H1 (cell line): ENCODE results near the gene GALNTL6. TPM values are rescaled to one million over a fixed set of nuclear protein-coding genes. Genes with fewer than 3 reads are reported as not detected.

Experiments used
- CTCF ChIA-PET: fragments of 300-600 bp; sonication (Branson Sonifier 250); formaldehyde crosslinking; loops from one replicate; lab custom pipeline; 2021; ENCODE audit not compliant: partially characterized antibody; lab: Charles Lee
- POLR2A ChIA-PET: fragments of 300-600 bp; sonication (Branson Sonifier 250); formaldehyde crosslinking; loops from one replicate; lab custom pipeline; 2021; ENCODE audit warnings: inconsistent platforms; ENCODE audit not compliant: partially characterized antibody; lab: Charles Lee
- DNase-seq, 2 experiments: peaks; one replicate each; pipeline versions ENCODE4 v3.0.0 to v3.0.0-alpha.2; 2010 to 2022; ENCODE audit warnings: low spot score in 2 of 2, low read depth in 1 of 2, mixed read lengths in 1 of 2
- FAIRE-seq: peaks from 2 replicates; lab custom pipeline; 2011; peaks lifted over from hg19 to GRCh38; lab: Jason Lieb, UNC
- H2AFZ ChIP-seq: 2 replicates; pipeline ENCODE4 v1.8.1; 2012; ENCODE audit warnings: low read length, inconsistent platforms
- H2AK5ac ChIP-seq: 2 replicates; pipeline ENCODE4 v1.6.1; 2013; ENCODE audit warnings: low read depth, low read length
- H2BK120ac ChIP-seq: replicated peaks from 2 replicates; pipeline ENCODE3; 2013; ENCODE audit warnings: low read depth, low read length, inconsistent platforms
- H2BK12ac ChIP-seq: 2 replicates; pipeline ENCODE4 v1.6.1; 2013; ENCODE audit warnings: low read depth, low read length
- H2BK15ac ChIP-seq: 2 replicates; pipeline ENCODE4 v1.6.1; 2013; ENCODE audit warnings: low read length
- H2BK20ac ChIP-seq: 2 replicates; pipeline ENCODE4 v1.6.1; 2013; ENCODE audit warnings: low read length
- H2BK5ac ChIP-seq: 2 replicates; pipeline ENCODE4 v1.6.1; 2013; ENCODE audit warnings: low read depth, low read length
- H3K14ac ChIP-seq: 2 replicates; pipeline ENCODE4 v1.6.1; 2013; ENCODE audit warnings: inconsistent platforms; ENCODE audit not compliant: insufficient read length
- H3K18ac ChIP-seq: 2 replicates; pipeline ENCODE4 v1.6.1; 2013; ENCODE audit warnings: low read length; ENCODE audit errors: extremely low read depth
- H3K23ac ChIP-seq: 2 replicates; pipeline ENCODE4 v1.6.1; 2013; ENCODE audit warnings: inconsistent platforms; ENCODE audit not compliant: insufficient read length
- H3K23me2 ChIP-seq: 2 replicates; pipeline ENCODE4 v1.6.1; 2013; ENCODE audit warnings: low read depth, low read length
- H3K27ac ChIP-seq: 2 replicates; pipeline ENCODE4 v1.6.1; 2011; ENCODE audit warnings: low read depth, low read length, inconsistent platforms
- H3K27me3 ChIP-seq, 4 experiments: replicated peaks in 1 of 4; 1 replicate in 1 of 4; 2 replicates in 3 of 4; pipeline versions ENCODE4 v1.6.1 to v1.8.1; 2011 to 2013; ENCODE audit warnings: low read length in 3 of 4, mild to moderate bottlenecking in 3 of 4, inconsistent platforms in 2 of 4, mixed read lengths in 2 of 4, moderate library complexity in 1 of 4; ENCODE audit not compliant: control insufficient read depth in 3 of 4, insufficient read depth in 3 of 4; ENCODE audit errors: extremely low read depth in 1 of 4
- H3K36me3 ChIP-seq, 4 experiments: 2 replicates each; pipeline versions ENCODE4 v1.6.1 to v1.8.1; 2011 to 2013; ENCODE audit warnings: mild to moderate bottlenecking in 4 of 4, low read length in 3 of 4, moderate library complexity in 2 of 4, control low read depth in 1 of 4, inconsistent platforms in 1 of 4; ENCODE audit not compliant: insufficient read depth in 4 of 4, control insufficient read depth in 2 of 4
- H3K4ac ChIP-seq: replicated peaks from 2 replicates; pipeline ENCODE3; 2013; ENCODE audit warnings: low read length, low read depth, mixed read lengths, inconsistent platforms; ENCODE audit not compliant: insufficient read length
- H3K4me1 ChIP-seq, 4 experiments: replicated peaks in 1 of 4; 1 replicate in 1 of 4; 2 replicates in 3 of 4; pipeline versions ENCODE4 v1.6.1 to v1.8.1; 2011 to 2013; ENCODE audit warnings: low read length in 3 of 4, inconsistent platforms in 2 of 4, mixed read lengths in 1 of 4; ENCODE audit not compliant: insufficient read depth in 4 of 4, control insufficient read depth in 3 of 4
- H3K4me2 ChIP-seq, 2 experiments: 2 replicates each; pipeline versions ENCODE4 v1.6.1 to v1.8.1; 2011 to 2013; ENCODE audit warnings: low read depth in 2 of 2, low read length in 2 of 2, control low read depth in 1 of 2, inconsistent platforms in 1 of 2, mild to moderate bottlenecking in 1 of 2; ENCODE audit not compliant: insufficient read depth in 1 of 2
- H3K4me3 ChIP-seq, 4 experiments: fragments of 200-600, 300-600 bp in 1 of 4; sonication (generic), shearing (Covaris generic), sonication (Bioruptor Twin) in 1 of 4; 2 replicates each; pipeline versions ENCODE4 v1.5.1 to v1.8.1; 2011 to 2016; ENCODE audit warnings: low read length in 4 of 4, low read depth in 3 of 4, control low read depth in 2 of 4, inconsistent platforms in 2 of 4, mild to moderate bottlenecking in 2 of 4, mixed read lengths in 1 of 4, moderate library complexity in 1 of 4; ENCODE audit not compliant: insufficient read depth in 2 of 4; ENCODE audit errors: extremely low read depth in 1 of 4
- H3K56ac ChIP-seq: replicated peaks from 2 replicates; pipeline ENCODE3; 2013; ENCODE audit warnings: low read depth, mild to moderate bottlenecking, mixed read lengths, low read length, inconsistent platforms; ENCODE audit not compliant: insufficient read length
- H3K79me1 ChIP-seq: 2 replicates; pipeline ENCODE4 v1.6.1; 2013; ENCODE audit warnings: low read depth, low read length, control low read depth
- H3K79me2 ChIP-seq, 2 experiments: 2 replicates each; pipeline versions ENCODE4 v1.6.1 to v1.8.1; 2012 to 2013; ENCODE audit warnings: low read length in 2 of 2, mild to moderate bottlenecking in 2 of 2, inconsistent platforms in 1 of 2; ENCODE audit not compliant: insufficient read depth in 2 of 2, control insufficient read depth in 1 of 2
- H3K9ac ChIP-seq, 4 experiments: replicated peaks in 1 of 4; 1 replicate in 1 of 4; 2 replicates in 3 of 4; pipeline versions ENCODE4 v1.6.1 to v1.8.1; 2011 to 2013; ENCODE audit warnings: low read depth in 3 of 4, low read length in 3 of 4, control low read depth in 2 of 4, mild to moderate bottlenecking in 2 of 4, moderate library complexity in 2 of 4, inconsistent platforms in 1 of 4; ENCODE audit errors: extremely low read depth in 1 of 4
- H3K9me3 ChIP-seq, 2 experiments: 2 replicates each; pipeline versions ENCODE4 v1.6.1 to v1.8.1; 2012 to 2013; ENCODE audit warnings: mild to moderate bottlenecking in 2 of 2, moderate library complexity in 2 of 2, control low read depth in 1 of 2, inconsistent platforms in 1 of 2, low read depth in 1 of 2, low read length in 1 of 2, mixed read lengths in 1 of 2; ENCODE audit not compliant: insufficient read depth in 2 of 2
- H4K20me1 ChIP-seq, 2 experiments: replicated peaks in 1 of 2; 2 replicates each; pipeline versions ENCODE3 to v1.8.1; 2011 to 2013; ENCODE audit warnings: inconsistent platforms in 2 of 2, low read length in 2 of 2, mild to moderate bottlenecking in 1 of 2; ENCODE audit not compliant: insufficient read depth in 2 of 2, control insufficient read depth in 1 of 2
- H4K5ac ChIP-seq: 2 replicates; pipeline ENCODE4 v1.6.1; 2013; ENCODE audit warnings: low read length, low read depth, mixed read lengths, inconsistent platforms; ENCODE audit not compliant: insufficient read length
- H4K8ac ChIP-seq: 2 replicates; pipeline ENCODE4 v1.8.0; 2013; ENCODE audit warnings: mild to moderate bottlenecking, moderate library complexity, low read length, inconsistent platforms; ENCODE audit not compliant: insufficient read depth; ENCODE audit errors: extremely low read depth
- H4K91ac ChIP-seq: replicated peaks from 2 replicates; pipeline ENCODE3; 2013; ENCODE audit warnings: low read length, mixed read lengths, inconsistent platforms; ENCODE audit not compliant: insufficient read length
- BCL11A ChIP-seq, 2 experiments: IDR thresholded peaks; one replicate each; pipeline ENCODE4 v1.6.1; 2011; ENCODE audit warnings: low read depth in 2 of 2, low read length in 2 of 2, mild to moderate bottlenecking in 2 of 2
- BRCA1 ChIP-seq: IDR thresholded peaks from 2 replicates; pipeline ENCODE4 v1.6.1; 2012; ENCODE audit warnings: low read depth, low read length, improper control_type of control experiment
- CTCF ChIP-seq, 3 experiments: IDR thresholded peaks; 1 replicate in 2 of 3; 2 replicates in 1 of 3; pipeline versions ENCODE4 v1.5.1 to v1.6.1; 2011; ENCODE audit warnings: low read length in 3 of 3, mild to moderate bottlenecking in 3 of 3, inconsistent platforms in 2 of 3, low read depth in 1 of 3, moderate library complexity in 1 of 3; ENCODE audit not compliant: insufficient read depth in 1 of 3; ENCODE audit errors: control extremely low read depth in 1 of 3
- EGR1 ChIP-seq: IDR thresholded peaks from 2 replicates; pipeline ENCODE4 v1.6.1; 2011; ENCODE audit warnings: low read depth, low read length, borderline replicate concordance
- JUND ChIP-seq: IDR thresholded peaks from 2 replicates; pipeline ENCODE4 v1.6.1; 2011; ENCODE audit warnings: mild to moderate bottlenecking, improper control_type of control experiment, low read length
- KDM1A ChIP-seq: fragments of 200-600, 300-600 bp; sonication (generic); IDR thresholded peaks from 2 replicates; pipeline ENCODE4 v1.7.1; 2016; ENCODE audit warnings: mild to moderate bottlenecking, low read length, borderline replicate concordance
- SAP30 ChIP-seq: fragments of 300-600 bp; sonication (generic); IDR thresholded peaks from 2 replicates; pipeline ENCODE4 v1.7.1; 2012; ENCODE audit warnings: low read length, moderate library complexity, mild to moderate bottlenecking, inconsistent platforms; ENCODE audit not compliant: insufficient read depth, insufficient replicate concordance
- SIN3A ChIP-seq, 2 experiments: IDR thresholded peaks in 1 of 2; conservative IDR thresholded peaks in 1 of 2; 2 replicates each; pipeline ENCODE4 v1.6.1; 2011 to 2012; ENCODE audit warnings: low read length in 2 of 2, improper control_type of control experiment in 1 of 2, low read depth in 1 of 2, mild to moderate bottlenecking in 1 of 2
- TBP ChIP-seq: IDR thresholded peaks from 2 replicates; pipeline ENCODE4 v1.6.1; 2011; ENCODE audit warnings: low read depth, low read length, improper control_type of control experiment
- TEAD4 ChIP-seq: IDR thresholded peaks from 2 replicates; pipeline ENCODE4 v1.6.1; 2012; ENCODE audit warnings: low read depth, low read length, inconsistent platforms, mixed read lengths
- WGBS, 2 experiments: shearing (Covaris generic) in 1 of 2; methylation state at CpG; one replicate each; pipeline versions ENCODE4 v1.1.6 to v1.1.7; 2013 to 2015; ENCODE audit warnings: low lambda C conversion rate in 2 of 2, mixed read lengths in 2 of 2, inconsistent platforms in 1 of 2, low coverage in 1 of 2, missing lambda C conversion rate in 1 of 2; ENCODE audit not compliant: insufficient replicate concordance in 2 of 2, insufficient coverage in 1 of 2, insufficient read length in 1 of 2; ENCODE audit errors: extremely low coverage in 1 of 2, missing lambda C conversion rate in 1 of 2; 5-methylcytosine and 5-hydroxymethylcytosine counted together
- polyA plus RNA-seq, 7 experiments: library from polyadenylated mRNA; depleted of rRNA in 3 of 7; stranded (reverse) in 5 of 7; unstranded in 2 of 7; fragments of >200 nt in 5 of 7; fragments of 200-250 nt in 2 of 7; gene quantifications; 1 replicate in 5 of 7; 2 replicates in 1 of 7; 4 replicates in 1 of 7; pipeline versions ENCODE4 v1.2.1 to v1.2.3, GENCODE V29; 2011 to 2013; ENCODE audit warnings: missing spikeins in 2 of 7, mixed read lengths in 2 of 7
- total RNA-seq: library from RNA; stranded (reverse); fragmentation: NEBNext Ultra II Directional; extraction: Animal tissue kit (Norgen Biotek cat#: 25700); gene quantifications from 2 replicates; pipeline ENCODE4 v1.2.1, GENCODE V29; 2021

Gene GALNTL6
- total and polyA plus RNA-seq, 2 of the 8 experiments (the other 6 are each of a cell fraction or from before 2014, with no cell fraction given): 0.03 to 0.32 TPM

- CTCF ChIA-PET: interaction anchor here (1.2 to 3.9 kb wide), 5 partner anchors 10 to 223 kb away, joined by 3 to 26 read pairs (median 7); no protein-coding TSS in a partner anchor
- 91% methylated on average over 1 of the region's 1 CpG; no CpG with 5 or more reads in 1 of the 2 experiments for WGBS, 2 experiments
- no peak overlapping the region for H2AFZ ChIP-seq
- TF ChIP-seq KDM1A (no peak), JUND (no peak), CTCF (IDR thresholded peaks at IDR 0.05; ENCODE audit: control extremely low read depth in 1 of 3, insufficient read depth in 1 of 3, low read depth in 1 of 3, low read length in 3 of 3) (no peak), TEAD4 (no peak), TBP (no peak), BRCA1 (no peak), BCL11A (IDR thresholded peaks at IDR 0.05; ENCODE audit: low read depth in 2 of 2, low read length in 2 of 2) (no peak), SAP30 (no peak), EGR1 (no peak), SIN3A (conservative IDR thresholded peaks at IDR 0.05 in 1 of 2, IDR thresholded peaks at IDR 0.05 in 1 of 2; ENCODE audit: low read depth in 1 of 2, low read length in 2 of 2) (no peak)
Measured at GRCh38 chr4:173037242-173037641, 1224.0 kb downstream of the GALNTL6 start.

More at GRCh38 chr4:173037242-173037641, 1224.0 kb downstream of the GALNTL6 start:
- DNase-seq (no peak), FAIRE-seq (no peak)
- Histone ChIP-seq H2BK20ac (no peak overlapping the region), H3K14ac (no peak overlapping the region), H3K27ac (no peak overlapping the region), H3K4me1 (peaks cover 1 to 15% (median 6%) of the 10 kb centered on the region in 4 experiments; a peak in 5 of 7 replicates), H4K8ac (no peak overlapping the region), H3K23ac (no peak overlapping the region), H3K4ac (no peak overlapping the region), H4K91ac (no peak overlapping the region), H3K9me3 (no peaks in the 10 kb centered on the region), H4K20me1 (no peaks in the 10 kb centered on the region), H2BK5ac (no peak overlapping the region), H2BK120ac (no peak overlapping the region), H3K23me2 (no peaks in the 10 kb centered on the region; the same call in 1 of the 2 replicates), H3K4me2 (no peak overlapping the region), H3K79me2 (no peaks in the 10 kb centered on the region), H3K18ac (no peak overlapping the region), H3K27me3 (peaks cover 0 to 1% (median 0%) of the 10 kb centered on the region in 4 experiments; a peak in 1 of 7 replicates), H3K9ac (no peak overlapping the region), H3K56ac (no peak overlapping the region), H2BK15ac (no peak overlapping the region), H2BK12ac (no peak overlapping the region), H2AK5ac (no peak overlapping the region), H4K5ac (no peak overlapping the region), H3K79me1 (no peaks in the 10 kb centered on the region), H3K36me3 (no peaks in the 10 kb centered on the region), H3K4me3 (no peak overlapping the region)
- POLR2A ChIA-PET: interaction anchor here (0.9 kb wide), 2 partner anchors 131 to 206 kb away, joined by 3 to 4 read pairs; partner anchors contain the start of gene GALNT7
